ENCODE results near the gene NR1H4.
"Not testable (repeated sequence)": the region's sequence is repeated elsewhere in the genome, so short reads cannot be mapped to it uniquely, and the experiment has no call there.

The NR1H4 gene

DNA sequence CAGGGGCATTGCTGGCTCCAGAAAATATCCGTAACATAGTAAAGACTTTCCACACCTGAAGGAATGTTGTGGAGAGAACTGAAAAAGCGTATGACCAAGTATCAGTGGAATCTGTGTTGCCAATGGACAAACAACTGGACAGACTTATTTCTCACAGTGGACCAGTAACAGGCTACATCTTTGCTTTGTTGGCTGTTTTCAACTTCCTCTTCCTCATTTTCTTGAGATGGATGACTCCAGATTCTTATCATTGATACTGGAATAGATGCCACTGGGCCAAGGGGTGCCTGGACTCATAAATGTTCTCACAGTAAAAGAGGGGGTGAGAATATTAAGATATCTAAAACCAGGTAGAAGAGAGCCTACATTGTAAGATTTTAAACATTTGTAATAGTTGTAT, 106.2 kb downstream of the NR1H4 start:
- Histone ChIP-seq H3K4me1 (ENCODE audit: insufficient read depth, poor library complexity, severe bottlenecking) (peaks cover 15% of the 10 kb centered on the region), H3K27ac (ENCODE audit: poor library complexity, severe bottlenecking) (no peak overlapping the region), H3K36me3 (ENCODE audit: low read depth) (no peaks in the 10 kb centered on the region), H3K4me3 (ENCODE audit: severe bottlenecking) (no peak overlapping the region), H3K9me3 (ENCODE audit: severe bottlenecking) (no peaks in the 10 kb centered on the region), H3K27me3 (ENCODE audit: insufficient read depth, poor library complexity, severe bottlenecking) (no peaks in the 10 kb centered on the region)
- DNase-seq (ENCODE audit: low spot score) (no peak), ATAC-seq (ENCODE audit: low read depth) (no peak)
- TF ChIP-seq, protein P1, sequence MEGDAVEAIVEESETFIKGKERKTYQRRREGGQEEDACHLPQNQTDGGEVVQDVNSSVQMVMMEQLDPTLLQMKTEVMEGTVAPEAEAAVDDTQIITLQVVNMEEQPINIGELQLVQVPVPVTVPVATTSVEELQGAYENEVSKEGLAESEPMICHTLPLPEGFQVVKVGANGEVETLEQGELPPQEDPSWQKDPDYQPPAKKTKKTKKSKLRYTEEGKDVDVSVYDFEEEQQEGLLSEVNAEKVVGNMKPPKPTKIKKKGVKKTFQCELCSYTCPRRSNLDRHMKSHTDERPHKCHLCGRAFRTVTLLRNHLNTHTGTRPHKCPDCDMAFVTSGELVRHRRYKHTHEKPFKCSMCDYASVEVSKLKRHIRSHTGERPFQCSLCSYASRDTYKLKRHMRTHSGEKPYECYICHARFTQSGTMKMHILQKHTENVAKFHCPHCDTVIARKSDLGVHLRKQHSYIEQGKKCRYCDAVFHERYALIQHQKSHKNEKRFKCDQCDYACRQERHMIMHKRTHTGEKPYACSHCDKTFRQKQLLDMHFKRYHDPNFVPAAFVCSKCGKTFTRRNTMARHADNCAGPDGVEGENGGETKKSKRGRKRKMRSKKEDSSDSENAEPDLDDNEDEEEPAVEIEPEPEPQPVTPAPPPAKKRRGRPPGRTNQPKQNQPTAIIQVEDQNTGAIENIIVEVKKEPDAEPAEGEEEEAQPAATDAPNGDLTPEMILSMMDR (IDR thresholded peaks at IDR 0.05; ENCODE audit: poor library complexity, severe bottlenecking) = no peak

DNA sequence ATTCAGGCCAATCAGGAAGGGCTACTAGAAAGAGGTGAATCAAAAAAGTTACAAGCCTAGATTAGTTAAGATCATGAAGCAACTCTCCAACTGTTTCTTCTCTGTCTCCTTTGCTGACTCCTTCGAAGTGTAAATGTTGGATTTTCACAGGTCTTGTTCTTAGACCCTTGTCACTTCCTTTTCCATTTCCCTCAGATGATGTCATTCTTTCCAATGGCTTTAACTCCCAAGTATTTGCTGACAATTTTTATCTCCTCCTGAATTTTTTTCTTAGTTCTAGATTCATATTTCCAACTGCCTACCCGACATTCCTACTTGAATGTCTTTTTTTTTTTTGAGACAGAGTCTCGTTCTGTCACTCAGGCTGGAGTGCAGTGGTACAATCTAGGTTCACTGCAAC, 110.6 kb downstream of the NR1H4 start:
- no peak overlapping the region for H3K4me3 ChIP-seq (ENCODE audit: severe bottlenecking)
- H3K9me3 ChIP-seq (ENCODE audit: severe bottlenecking) = no peaks in the 10 kb centered on the region
- TF ChIP-seq, protein P1 (IDR thresholded peaks at IDR 0.05; ENCODE audit: poor library complexity, severe bottlenecking) = no peak
- H3K36me3 ChIP-seq (ENCODE audit: low read depth) = no peaks in the 10 kb centered on the region
- DNase-seq (ENCODE audit: low spot score) = no peak
- no peak for ATAC-seq (ENCODE audit: low read depth)
- no peaks in the 10 kb centered on the region for H3K27me3 ChIP-seq (ENCODE audit: insufficient read depth, poor library complexity, severe bottlenecking)
- H3K27ac ChIP-seq (ENCODE audit: poor library complexity, severe bottlenecking) = no peak overlapping the region
- no peaks in the 10 kb centered on the region for H3K4me1 ChIP-seq (ENCODE audit: insufficient read depth, poor library complexity, severe bottlenecking)

DNA sequence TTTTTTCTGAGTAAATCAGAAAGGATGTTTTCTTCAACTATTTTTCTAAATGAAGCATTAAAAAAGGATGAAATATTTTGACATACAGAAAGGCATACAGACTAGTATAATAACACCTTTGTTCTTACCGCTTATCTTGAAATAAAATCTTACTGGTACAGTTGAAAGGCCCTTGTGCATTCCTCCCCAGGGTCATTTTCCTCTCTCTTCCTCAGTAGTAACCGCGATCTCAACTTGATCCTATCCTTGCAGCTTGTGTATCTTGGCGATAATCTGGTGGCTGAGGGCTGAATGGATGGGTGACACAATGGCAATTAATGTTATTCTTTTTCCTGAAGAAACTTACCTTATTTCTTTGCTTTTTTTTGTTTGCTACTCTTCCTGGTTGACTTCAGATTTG, 118.3 kb downstream of the NR1H4 start:
- Histone ChIP-seq H3K4me3 (ENCODE audit: severe bottlenecking) (no peak overlapping the region), H3K27me3 (ENCODE audit: insufficient read depth, poor library complexity, severe bottlenecking) (no peaks in the 10 kb centered on the region), H3K4me1 (ENCODE audit: insufficient read depth, poor library complexity, severe bottlenecking) (peaks cover 6% of the 10 kb centered on the region), H3K9me3 (ENCODE audit: severe bottlenecking) (no peaks in the 10 kb centered on the region), H3K27ac (ENCODE audit: poor library complexity, severe bottlenecking) (no peak overlapping the region), H3K36me3 (ENCODE audit: low read depth) (no peaks in the 10 kb centered on the region)
- TF ChIP-seq, protein P1 (IDR thresholded peaks at IDR 0.05; ENCODE audit: poor library complexity, severe bottlenecking) = no peak
- ATAC-seq (ENCODE audit: low read depth) (no peak), DNase-seq (ENCODE audit: low spot score) (no peak)

DNA sequence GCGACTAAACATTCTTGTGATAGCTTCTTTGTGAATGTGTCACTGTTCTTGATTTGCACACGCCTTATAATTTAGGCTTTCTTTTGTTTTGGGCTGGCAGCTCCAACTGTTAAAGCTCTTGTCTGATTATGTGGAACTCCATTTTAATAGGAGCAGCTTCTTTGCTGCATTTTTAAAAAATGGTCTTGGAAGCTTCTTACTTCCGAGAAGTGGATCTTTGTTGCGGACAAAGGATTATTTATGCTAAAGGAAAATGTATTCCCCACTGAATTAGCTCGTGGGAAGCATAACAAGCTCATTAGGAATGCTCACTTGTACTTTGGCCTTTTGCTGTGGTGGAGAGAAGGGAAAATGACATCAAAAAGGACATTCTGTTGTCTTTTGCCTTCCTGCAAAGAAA, 119.8 kb downstream of the NR1H4 start:
- ATAC-seq (ENCODE audit: low read depth) (no peak), DNase-seq (ENCODE audit: low spot score) (no peak)
- Histone ChIP-seq H3K27me3 (ENCODE audit: insufficient read depth, poor library complexity, severe bottlenecking) (no peaks in the 10 kb centered on the region), H3K4me1 (ENCODE audit: insufficient read depth, poor library complexity, severe bottlenecking) (peaks cover 6% of the 10 kb centered on the region), H3K4me3 (ENCODE audit: severe bottlenecking) (no peak overlapping the region), H3K27ac (ENCODE audit: poor library complexity, severe bottlenecking) (no peak overlapping the region), H3K9me3 (ENCODE audit: severe bottlenecking) (no peaks in the 10 kb centered on the region), H3K36me3 (ENCODE audit: low read depth) (no peaks in the 10 kb centered on the region)
- TF ChIP-seq, protein P1 (IDR thresholded peaks at IDR 0.05; ENCODE audit: poor library complexity, severe bottlenecking) = no peak

DNA sequence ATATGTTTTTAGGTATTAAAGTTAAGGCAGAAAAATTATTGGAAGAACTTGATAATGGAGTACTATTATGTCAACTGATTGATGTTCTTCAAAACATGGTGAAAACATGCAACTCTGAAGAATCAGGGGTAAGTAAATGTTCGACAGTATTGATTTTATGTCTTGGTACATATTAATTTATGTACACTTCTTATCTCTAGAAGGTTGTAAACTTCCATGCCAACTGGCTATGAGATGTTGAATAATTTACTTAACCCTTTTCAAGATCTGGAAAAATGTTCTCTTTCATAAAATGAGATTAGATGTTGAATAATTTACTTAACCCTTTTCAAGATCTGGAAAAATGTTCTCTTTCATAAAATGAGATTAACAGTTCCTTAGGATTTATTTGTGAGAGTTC, 128.0 kb downstream of the NR1H4 start:
- Histone ChIP-seq H3K9me3 (ENCODE audit: severe bottlenecking) (no peaks in the 10 kb centered on the region), H3K4me3 (ENCODE audit: severe bottlenecking) (no peak overlapping the region), H3K27ac (ENCODE audit: poor library complexity, severe bottlenecking) (no peak overlapping the region), H3K4me1 (ENCODE audit: insufficient read depth, poor library complexity, severe bottlenecking) (no peaks in the 10 kb centered on the region), H3K27me3 (ENCODE audit: insufficient read depth, poor library complexity, severe bottlenecking) (no peaks in the 10 kb centered on the region), H3K36me3 (ENCODE audit: low read depth) (no peaks in the 10 kb centered on the region; the same call in 1 of the 2 replicates)
- TF ChIP-seq, protein P1 (IDR thresholded peaks at IDR 0.05; ENCODE audit: poor library complexity, severe bottlenecking) = no peak
- DNase-seq (ENCODE audit: low spot score) (no peak), ATAC-seq (ENCODE audit: low read depth) (no peak)

DNA sequence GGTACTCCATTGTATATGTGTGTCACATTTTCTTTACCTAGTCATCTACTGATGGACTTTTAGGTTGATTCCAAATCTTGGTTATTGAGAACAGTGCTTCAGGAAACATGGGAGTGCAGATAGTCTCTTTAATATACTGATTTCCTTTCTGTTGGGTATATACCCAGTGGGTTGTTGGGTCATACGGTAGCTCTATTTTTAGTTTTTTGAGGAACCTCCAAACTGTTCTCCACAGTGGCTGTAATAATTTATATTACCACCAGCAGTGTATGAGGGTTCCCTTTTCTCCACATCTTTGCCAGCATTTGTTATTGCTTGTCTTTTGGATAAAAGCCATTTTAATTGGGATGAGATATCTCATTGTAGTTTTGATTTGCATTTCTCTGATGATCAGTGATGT, 129.3 kb downstream of the NR1H4 start:
- not testable (repeated sequence) for ATAC-seq (ENCODE audit: low read depth); H3K36me3 ChIP-seq (ENCODE audit: low read depth); H3K9me3 ChIP-seq (ENCODE audit: severe bottlenecking); DNase-seq (ENCODE audit: low spot score); H3K27me3 ChIP-seq (ENCODE audit: insufficient read depth, poor library complexity, severe bottlenecking); H3K4me1 ChIP-seq (ENCODE audit: insufficient read depth, poor library complexity, severe bottlenecking); H3K4me3 ChIP-seq (ENCODE audit: severe bottlenecking); H3K27ac ChIP-seq (ENCODE audit: poor library complexity, severe bottlenecking)

Measured in RWPE2 (cell line).